H1 (cell line): Measurements from ENCODE around the gene KDM6B. TPM values are rescaled to one million over a fixed set of nuclear protein-coding genes. Genes with fewer than 3 reads are reported as not detected.

Source experiments
- CTCF ChIA-PET: fragments of 300-600 bp; sonication (Branson Sonifier 250); formaldehyde crosslinking; loops from one replicate; lab custom pipeline; 2021; ENCODE audit not compliant: partially characterized antibody; lab: Charles Lee
- POLR2A ChIA-PET: fragments of 300-600 bp; sonication (Branson Sonifier 250); formaldehyde crosslinking; loops from one replicate; lab custom pipeline; 2021; ENCODE audit warnings: inconsistent platforms; ENCODE audit not compliant: partially characterized antibody; lab: Charles Lee
- DNase-seq, 2 experiments: peaks; one replicate each; pipeline versions ENCODE4 v3.0.0 to v3.0.0-alpha.2; 2010 to 2022; ENCODE audit warnings: low spot score in 2 of 2, low read depth in 1 of 2, mixed read lengths in 1 of 2
- FAIRE-seq: peaks from 2 replicates; lab custom pipeline; 2011; peaks lifted over from hg19 to GRCh38; lab: Jason Lieb, UNC
- H2AFZ ChIP-seq: 2 replicates; pipeline ENCODE4 v1.8.1; 2012; ENCODE audit warnings: low read length, inconsistent platforms
- H2AK5ac ChIP-seq: 2 replicates; pipeline ENCODE4 v1.6.1; 2013; ENCODE audit warnings: low read depth, low read length
- H2BK120ac ChIP-seq: replicated peaks from 2 replicates; pipeline ENCODE3; 2013; ENCODE audit warnings: low read depth, low read length, inconsistent platforms
- H2BK12ac ChIP-seq: 2 replicates; pipeline ENCODE4 v1.6.1; 2013; ENCODE audit warnings: low read depth, low read length
- H2BK15ac ChIP-seq: 2 replicates; pipeline ENCODE4 v1.6.1; 2013; ENCODE audit warnings: low read length
- H2BK20ac ChIP-seq: 2 replicates; pipeline ENCODE4 v1.6.1; 2013; ENCODE audit warnings: low read length
- H2BK5ac ChIP-seq: 2 replicates; pipeline ENCODE4 v1.6.1; 2013; ENCODE audit warnings: low read depth, low read length
- H3K14ac ChIP-seq: 2 replicates; pipeline ENCODE4 v1.6.1; 2013; ENCODE audit warnings: inconsistent platforms; ENCODE audit not compliant: insufficient read length
- H3K18ac ChIP-seq: 2 replicates; pipeline ENCODE4 v1.6.1; 2013; ENCODE audit warnings: low read length; ENCODE audit errors: extremely low read depth
- H3K23ac ChIP-seq: 2 replicates; pipeline ENCODE4 v1.6.1; 2013; ENCODE audit warnings: inconsistent platforms; ENCODE audit not compliant: insufficient read length
- H3K23me2 ChIP-seq: 2 replicates; pipeline ENCODE4 v1.6.1; 2013; ENCODE audit warnings: low read depth, low read length
- H3K27ac ChIP-seq: 2 replicates; pipeline ENCODE4 v1.6.1; 2011; ENCODE audit warnings: low read depth, low read length, inconsistent platforms
- H3K27me3 ChIP-seq, 4 experiments: replicated peaks in 1 of 4; 1 replicate in 1 of 4; 2 replicates in 3 of 4; pipeline versions ENCODE4 v1.6.1 to v1.8.1; 2011 to 2013; ENCODE audit warnings: low read length in 3 of 4, mild to moderate bottlenecking in 3 of 4, inconsistent platforms in 2 of 4, mixed read lengths in 2 of 4, moderate library complexity in 1 of 4; ENCODE audit not compliant: control insufficient read depth in 3 of 4, insufficient read depth in 3 of 4; ENCODE audit errors: extremely low read depth in 1 of 4
- H3K36me3 ChIP-seq, 4 experiments: 2 replicates each; pipeline versions ENCODE4 v1.6.1 to v1.8.1; 2011 to 2013; ENCODE audit warnings: mild to moderate bottlenecking in 4 of 4, low read length in 3 of 4, moderate library complexity in 2 of 4, control low read depth in 1 of 4, inconsistent platforms in 1 of 4; ENCODE audit not compliant: insufficient read depth in 4 of 4, control insufficient read depth in 2 of 4
- H3K4ac ChIP-seq: replicated peaks from 2 replicates; pipeline ENCODE3; 2013; ENCODE audit warnings: low read length, low read depth, mixed read lengths, inconsistent platforms; ENCODE audit not compliant: insufficient read length
- H3K4me1 ChIP-seq, 4 experiments: replicated peaks in 1 of 4; 1 replicate in 1 of 4; 2 replicates in 3 of 4; pipeline versions ENCODE4 v1.6.1 to v1.8.1; 2011 to 2013; ENCODE audit warnings: low read length in 3 of 4, inconsistent platforms in 2 of 4, mixed read lengths in 1 of 4; ENCODE audit not compliant: insufficient read depth in 4 of 4, control insufficient read depth in 3 of 4
- H3K4me2 ChIP-seq, 2 experiments: 2 replicates each; pipeline versions ENCODE4 v1.6.1 to v1.8.1; 2011 to 2013; ENCODE audit warnings: low read depth in 2 of 2, low read length in 2 of 2, control low read depth in 1 of 2, inconsistent platforms in 1 of 2, mild to moderate bottlenecking in 1 of 2; ENCODE audit not compliant: insufficient read depth in 1 of 2
- H3K4me3 ChIP-seq, 4 experiments: fragments of 200-600, 300-600 bp in 1 of 4; sonication (generic), shearing (Covaris generic), sonication (Bioruptor Twin) in 1 of 4; 2 replicates each; pipeline versions ENCODE4 v1.5.1 to v1.8.1; 2011 to 2016; ENCODE audit warnings: low read length in 4 of 4, low read depth in 3 of 4, control low read depth in 2 of 4, inconsistent platforms in 2 of 4, mild to moderate bottlenecking in 2 of 4, mixed read lengths in 1 of 4, moderate library complexity in 1 of 4; ENCODE audit not compliant: insufficient read depth in 2 of 4; ENCODE audit errors: extremely low read depth in 1 of 4
- H3K56ac ChIP-seq: replicated peaks from 2 replicates; pipeline ENCODE3; 2013; ENCODE audit warnings: low read depth, mild to moderate bottlenecking, mixed read lengths, low read length, inconsistent platforms; ENCODE audit not compliant: insufficient read length
- H3K79me1 ChIP-seq: 2 replicates; pipeline ENCODE4 v1.6.1; 2013; ENCODE audit warnings: low read depth, low read length, control low read depth
- H3K79me2 ChIP-seq, 2 experiments: 2 replicates each; pipeline versions ENCODE4 v1.6.1 to v1.8.1; 2012 to 2013; ENCODE audit warnings: low read length in 2 of 2, mild to moderate bottlenecking in 2 of 2, inconsistent platforms in 1 of 2; ENCODE audit not compliant: insufficient read depth in 2 of 2, control insufficient read depth in 1 of 2
- H3K9ac ChIP-seq, 4 experiments: replicated peaks in 1 of 4; 1 replicate in 1 of 4; 2 replicates in 3 of 4; pipeline versions ENCODE4 v1.6.1 to v1.8.1; 2011 to 2013; ENCODE audit warnings: low read depth in 3 of 4, low read length in 3 of 4, control low read depth in 2 of 4, mild to moderate bottlenecking in 2 of 4, moderate library complexity in 2 of 4, inconsistent platforms in 1 of 4; ENCODE audit errors: extremely low read depth in 1 of 4
- H3K9me3 ChIP-seq, 2 experiments: 2 replicates each; pipeline versions ENCODE4 v1.6.1 to v1.8.1; 2012 to 2013; ENCODE audit warnings: mild to moderate bottlenecking in 2 of 2, moderate library complexity in 2 of 2, control low read depth in 1 of 2, inconsistent platforms in 1 of 2, low read depth in 1 of 2, low read length in 1 of 2, mixed read lengths in 1 of 2; ENCODE audit not compliant: insufficient read depth in 2 of 2
- H4K20me1 ChIP-seq, 2 experiments: replicated peaks in 1 of 2; 2 replicates each; pipeline versions ENCODE3 to v1.8.1; 2011 to 2013; ENCODE audit warnings: inconsistent platforms in 2 of 2, low read length in 2 of 2, mild to moderate bottlenecking in 1 of 2; ENCODE audit not compliant: insufficient read depth in 2 of 2, control insufficient read depth in 1 of 2
- H4K5ac ChIP-seq: 2 replicates; pipeline ENCODE4 v1.6.1; 2013; ENCODE audit warnings: low read length, low read depth, mixed read lengths, inconsistent platforms; ENCODE audit not compliant: insufficient read length
- H4K8ac ChIP-seq: 2 replicates; pipeline ENCODE4 v1.8.0; 2013; ENCODE audit warnings: mild to moderate bottlenecking, moderate library complexity, low read length, inconsistent platforms; ENCODE audit not compliant: insufficient read depth; ENCODE audit errors: extremely low read depth
- H4K91ac ChIP-seq: replicated peaks from 2 replicates; pipeline ENCODE3; 2013; ENCODE audit warnings: low read length, mixed read lengths, inconsistent platforms; ENCODE audit not compliant: insufficient read length
- CTCF ChIP-seq, 3 experiments: IDR thresholded peaks; 1 replicate in 2 of 3; 2 replicates in 1 of 3; pipeline versions ENCODE4 v1.5.1 to v1.6.1; 2011; ENCODE audit warnings: low read length in 3 of 3, mild to moderate bottlenecking in 3 of 3, inconsistent platforms in 2 of 3, low read depth in 1 of 3, moderate library complexity in 1 of 3; ENCODE audit not compliant: insufficient read depth in 1 of 3; ENCODE audit errors: control extremely low read depth in 1 of 3
- NRF1 ChIP-seq: IDR thresholded peaks from 2 replicates; pipeline ENCODE4 v1.6.1; 2011; ENCODE audit warnings: mild to moderate bottlenecking, low read depth, low read length, improper control_type of control experiment
- WGBS, 2 experiments: shearing (Covaris generic) in 1 of 2; methylation state at CpG; one replicate each; pipeline versions ENCODE4 v1.1.6 to v1.1.7; 2013 to 2015; ENCODE audit warnings: low lambda C conversion rate in 2 of 2, mixed read lengths in 2 of 2, inconsistent platforms in 1 of 2, low coverage in 1 of 2, missing lambda C conversion rate in 1 of 2; ENCODE audit not compliant: insufficient replicate concordance in 2 of 2, insufficient coverage in 1 of 2, insufficient read length in 1 of 2; ENCODE audit errors: extremely low coverage in 1 of 2, missing lambda C conversion rate in 1 of 2; 5-methylcytosine and 5-hydroxymethylcytosine counted together
- polyA plus RNA-seq, 7 experiments: library from polyadenylated mRNA; depleted of rRNA in 3 of 7; stranded (reverse) in 5 of 7; unstranded in 2 of 7; fragments of >200 nt in 5 of 7; fragments of 200-250 nt in 2 of 7; gene quantifications; 1 replicate in 5 of 7; 2 replicates in 1 of 7; 4 replicates in 1 of 7; pipeline versions ENCODE4 v1.2.1 to v1.2.3, GENCODE V29; 2011 to 2013; ENCODE audit warnings: missing spikeins in 2 of 7, mixed read lengths in 2 of 7
- total RNA-seq: library from RNA; stranded (reverse); fragmentation: NEBNext Ultra II Directional; extraction: Animal tissue kit (Norgen Biotek cat#: 25700); gene quantifications from 2 replicates; pipeline ENCODE4 v1.2.1, GENCODE V29; 2021

KDM6B gene
- total and polyA plus RNA-seq, 2 of the 8 experiments (the other 6 are each of a cell fraction or from before 2014, with no cell fraction given): 0.48 to 3.7 TPM

DNA sequence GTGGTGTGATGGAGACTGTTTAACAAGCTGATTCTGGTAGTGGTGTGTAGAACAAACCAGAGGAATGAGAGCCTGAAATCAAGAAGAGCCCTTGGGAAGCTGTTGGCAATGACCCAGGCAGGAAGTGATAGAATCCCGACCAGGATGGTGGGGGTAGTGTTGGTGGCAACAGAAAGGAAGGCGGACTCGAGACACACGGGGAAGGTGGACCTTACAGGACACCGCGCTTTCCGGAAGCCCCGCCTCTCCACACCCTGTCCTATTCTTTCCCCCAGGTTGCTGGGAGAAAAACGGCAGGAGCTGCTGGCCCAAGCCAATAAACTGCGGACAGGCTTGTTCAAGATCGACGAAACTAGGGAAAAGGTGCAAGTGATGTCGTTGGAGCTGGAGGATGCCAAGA, 30.0 kb upstream of the KDM6B start:
- CTCF ChIA-PET: interaction anchor here (0.7 to 1.4 kb wide), 6 partner anchors 8 to 186 kb away, joined by 3 to 5 read pairs (median 3); no protein-coding TSS in a partner anchor
- Histone ChIP-seq H2BK20ac (no peak overlapping the region), H3K23me2 (no peaks in the 10 kb centered on the region), H2AFZ (peak overlapping the region; percentile 77), H2BK5ac (no peak overlapping the region), H2BK120ac (no peak overlapping the region), H3K79me2 (no peaks in the 10 kb centered on the region), H3K27me3 (no peaks in the 10 kb centered on the region; a peak in 2 of 7 replicates), H4K20me1 (no peaks in the 10 kb centered on the region), H2AK5ac (no peak overlapping the region), H3K56ac (no peak overlapping the region), H3K9ac (no peak overlapping the region), H3K9me3 (no peaks in the 10 kb centered on the region), H3K18ac (no peak overlapping the region), H3K4me1 (no peaks in the 10 kb centered on the region), H2BK12ac (no peak overlapping the region), H3K4me2 (no peak overlapping the region), H3K23ac (no peak overlapping the region), H3K4me3 (no peak overlapping the region), H3K27ac (no peak overlapping the region), H3K14ac (no peak overlapping the region), H4K8ac (peak overlapping the region; percentile 57; the same call in 1 of the 2 replicates), H3K79me1 (no peaks in the 10 kb centered on the region), H2BK15ac (no peak overlapping the region), H4K5ac (no peak overlapping the region), H3K36me3 (no peaks in the 10 kb centered on the region), H3K4ac (no peak overlapping the region), H4K91ac (no peak overlapping the region)
- WGBS, 2 experiments: 83% methylated on average over 13 of the region's 13 CpGs; no CpG with 5 or more reads in 1 of the 2 experiments
- TF ChIP-seq NRF1 (no peak), CTCF (IDR thresholded peaks at IDR 0.05; ENCODE audit: control extremely low read depth in 1 of 3, insufficient read depth in 1 of 3, low read depth in 1 of 3, low read length in 3 of 3) (no peak)
- DNase-seq (no peak), FAIRE-seq (no peak)
- POLR2A ChIA-PET: interaction anchor here (1.0 kb wide), 1 partner anchor 53 kb away, joined by 3 read pairs; the partner anchor contains the start of gene NAA38
